Upper lobe of left lung (tissue), 6 donors: Measurements from ENCODE around the gene TMEM39A. TPM values are rescaled to one million over a fixed set of nuclear protein-coding genes. Genes with fewer than 3 reads are reported as not detected.
A peak's percentile ranks its signal among the peaks of the same experiment; 100 is the strongest.

Experiments used
- ATAC-seq, 2 donors: fragments of 200-7000 bp; cut with Tn5 transposase; one replicate each; pipeline ENCODE4 v1.9.1; 2022; ENCODE audit warnings: mild to moderate bottlenecking in 2 of 2, moderate library complexity in 2 of 2; ENCODE audit not compliant: low FRiP score in 2 of 2
- DNase-seq, 2 donors: peaks; one replicate each; pipeline ENCODE4 v3.0.0-alpha.2; 2019 to 2020
- H3K27ac ChIP-seq, 4 donors: fragments of 200-600 bp; sonication (generic); one replicate each; pipeline ENCODE4 v1.5.1; 2016 to 2019
- H3K27me3 ChIP-seq, 4 donors: fragments of 200-600 bp; sonication (generic); one replicate each; pipeline ENCODE4 v1.5.1; 2017 to 2019
- H3K36me3 ChIP-seq, 4 donors: fragments of 200-600 bp; sonication (generic); one replicate each; pipeline ENCODE4 v1.5.1; 2016 to 2019
- H3K4me1 ChIP-seq, 4 donors: fragments of 200-600 bp; sonication (generic); one replicate each; pipeline ENCODE4 v1.5.1; 2018 to 2019
- H3K4me3 ChIP-seq, 4 donors: fragments of 200-600 bp; sonication (generic); one replicate each; pipeline ENCODE4 v1.5.1; 2017 to 2019; ENCODE audit warnings: mild to moderate bottlenecking in 2 of 4, moderate library complexity in 1 of 4
- H3K9me3 ChIP-seq, 4 donors: fragments of 200-600 bp; sonication (generic); one replicate each; pipeline ENCODE4 v1.5.1; 2018 to 2019
- EP300 ChIP-seq, 4 donors: sonication (generic); formaldehyde crosslinking; IDR thresholded peaks; one replicate each; pipeline ENCODE4 v1.5.1; 2017; ENCODE audit warnings: antibody characterized with exemption in 4 of 4, control low read depth in 2 of 4
- POLR2A ChIP-seq, 4 donors: fragments of 450-650 bp; IDR thresholded peaks; one replicate each; pipeline ENCODE4 v1.5.1; 2016 to 2017; ENCODE audit warnings: antibody characterized with exemption in 4 of 4, mild to moderate bottlenecking in 2 of 4
- POLR2AphosphoS5 ChIP-seq, 2 donors: sonication (generic); formaldehyde crosslinking; IDR thresholded peaks; one replicate each; pipeline ENCODE4 v1.5.1; 2017; ENCODE audit warnings: antibody characterized with exemption in 2 of 2
- WGBS, 2 donors: methylation state at CpG; one replicate each; pipeline ENCODE4 v1.1.5; 2017 to 2018; 5-methylcytosine and 5-hydroxymethylcytosine counted together
- total RNA-seq, 6 donors: library from RNA; depleted of rRNA in 4 of 6; stranded (reverse); fragments of >200 nt in 4 of 6; gene quantifications; one replicate each; pipeline versions ENCODE4 v1.1.0 to v1.2.1, GENCODE V29; 2016 to 2021
- TF ChIP-seq, protein P1 (sequence below), 6 experiments: fragments of 450-650 bp in 4 of 6; fragments of 200-600 bp in 2 of 6; sonication (generic) in 2 of 6; IDR thresholded peaks; one replicate each; pipeline ENCODE4 v1.5.1; 2016 to 2019; ENCODE audit warnings: antibody characterized with exemption in 6 of 6
- donor health status: DM: no; HTN: no; CAD: no; lungs with moderate emphysema.
- donor health status: DM: no; HTN: yes; CAD: no; lungs with severe emphysema.

TMEM39A gene
- total RNA-seq, 6 donors from 2014 or later = 15.9 to 52.6 (median 46.1) TPM

DNA sequence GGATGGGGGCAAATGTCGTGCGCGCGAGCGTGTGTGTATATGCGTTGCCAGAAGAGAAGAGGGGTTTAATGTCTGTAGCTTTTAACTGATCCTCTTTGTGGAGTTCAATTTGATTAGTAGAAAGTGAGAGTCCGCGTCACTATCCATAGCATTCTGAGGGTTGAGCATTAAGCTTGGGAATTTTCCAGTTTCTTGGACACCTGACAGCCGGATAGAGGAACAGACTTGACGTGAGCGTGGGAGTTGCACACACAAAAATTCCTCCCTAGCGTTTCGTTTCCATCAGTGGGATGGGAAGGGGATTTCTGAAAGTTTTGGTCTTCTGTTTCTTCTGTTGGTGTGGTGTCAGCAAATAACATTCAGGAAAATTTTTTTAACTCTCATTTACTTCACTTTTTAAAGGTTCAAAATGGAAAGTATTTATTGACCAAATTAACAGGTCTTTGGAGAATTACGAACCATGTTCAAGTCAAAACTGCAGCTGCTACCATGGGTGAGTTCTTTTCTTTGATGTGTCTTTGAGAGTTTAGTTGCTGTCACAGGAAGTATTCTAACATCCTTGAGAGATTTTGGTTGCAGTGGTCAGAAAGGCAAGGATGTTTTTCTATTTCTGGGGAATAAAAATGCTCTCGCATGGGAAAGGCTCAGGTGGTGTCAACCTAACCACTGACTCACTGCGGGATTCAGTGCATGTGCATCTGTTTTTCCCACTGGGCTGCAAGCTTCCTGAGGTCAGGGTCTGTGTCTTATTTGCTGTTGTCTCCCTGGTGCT lies 6.2 kb upstream of the TMEM39A start:
- no peak for TF ChIP-seq POLR2A (IDR thresholded peaks at IDR 0.05)
- TF ChIP-seq POLR2AphosphoS5 (IDR thresholded peaks at IDR 0.05) = no peak
- TF ChIP-seq EP300 (IDR thresholded peaks at IDR 0.05) = no peak
- TF ChIP-seq, protein P1, sequence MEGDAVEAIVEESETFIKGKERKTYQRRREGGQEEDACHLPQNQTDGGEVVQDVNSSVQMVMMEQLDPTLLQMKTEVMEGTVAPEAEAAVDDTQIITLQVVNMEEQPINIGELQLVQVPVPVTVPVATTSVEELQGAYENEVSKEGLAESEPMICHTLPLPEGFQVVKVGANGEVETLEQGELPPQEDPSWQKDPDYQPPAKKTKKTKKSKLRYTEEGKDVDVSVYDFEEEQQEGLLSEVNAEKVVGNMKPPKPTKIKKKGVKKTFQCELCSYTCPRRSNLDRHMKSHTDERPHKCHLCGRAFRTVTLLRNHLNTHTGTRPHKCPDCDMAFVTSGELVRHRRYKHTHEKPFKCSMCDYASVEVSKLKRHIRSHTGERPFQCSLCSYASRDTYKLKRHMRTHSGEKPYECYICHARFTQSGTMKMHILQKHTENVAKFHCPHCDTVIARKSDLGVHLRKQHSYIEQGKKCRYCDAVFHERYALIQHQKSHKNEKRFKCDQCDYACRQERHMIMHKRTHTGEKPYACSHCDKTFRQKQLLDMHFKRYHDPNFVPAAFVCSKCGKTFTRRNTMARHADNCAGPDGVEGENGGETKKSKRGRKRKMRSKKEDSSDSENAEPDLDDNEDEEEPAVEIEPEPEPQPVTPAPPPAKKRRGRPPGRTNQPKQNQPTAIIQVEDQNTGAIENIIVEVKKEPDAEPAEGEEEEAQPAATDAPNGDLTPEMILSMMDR (IDR thresholded peaks at IDR 0.05) = no peak
- H3K27me3 ChIP-seq = no peaks in the 10 kb centered on the region
- 12 to 20% methylated on average over 11 to 16 of the region's 16 CpGs for WGBS, 2 donors
- no peak for DNase-seq
- H3K36me3 ChIP-seq = peaks cover 4 to 29% (median 14%) of the 10 kb centered on the region in 4 donors
- no peak for ATAC-seq
- H3K9me3 ChIP-seq = no peaks in the 10 kb centered on the region
- peak overlapping the region; percentile 93 to 98 (median 94) for H3K4me3 ChIP-seq
- H3K27ac ChIP-seq = peak overlapping the region; percentile 79 to 86 (median 84)
- peaks cover 9 to 27% (median 15%) of the 10 kb centered on the region in 4 donors for H3K4me1 ChIP-seq

DNA sequence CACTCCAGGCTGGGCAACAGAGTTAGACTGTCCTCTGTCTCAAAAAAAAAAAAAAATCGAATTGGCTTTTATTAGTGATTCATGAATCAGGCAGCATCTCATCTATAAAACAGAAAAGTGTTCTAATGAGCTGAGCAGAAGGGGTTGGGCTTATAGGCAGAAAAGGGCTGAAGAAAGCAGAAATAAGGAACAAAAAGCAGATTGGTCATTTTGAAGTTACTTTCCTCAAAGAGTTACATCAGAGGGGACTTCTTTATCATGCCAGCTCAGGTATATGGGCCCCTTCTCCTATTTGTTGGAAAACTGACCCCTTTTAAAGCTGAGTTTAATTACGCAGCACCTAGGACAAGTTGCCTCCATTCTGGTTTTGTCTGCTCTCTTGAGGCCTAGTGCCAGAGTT lies 4.6 kb upstream of the TMEM39A start:
- no peak for TF ChIP-seq EP300 (IDR thresholded peaks at IDR 0.05)
- TF ChIP-seq, protein P1 (IDR thresholded peaks at IDR 0.05) = no peak
- no peak for TF ChIP-seq POLR2A (IDR thresholded peaks at IDR 0.05)
- TF ChIP-seq POLR2AphosphoS5 (IDR thresholded peaks at IDR 0.05) = no peak
- H3K9me3 ChIP-seq = no peaks in the 10 kb centered on the region
- H3K27ac ChIP-seq = peak overlapping the region; percentile 79 to 86 (median 84)
- no peak for DNase-seq
- WGBS, 2 donors = 88 to 94% methylated on average over 2 of the region's 2 CpGs
- peak overlapping the region in 1 of 4 donors; percentile 95 for H3K4me3 ChIP-seq
- no peaks in the 10 kb centered on the region for H3K27me3 ChIP-seq
- peaks cover 4 to 17% (median 14%) of the 10 kb centered on the region in 4 donors for H3K36me3 ChIP-seq
- H3K4me1 ChIP-seq = peaks cover 9 to 36% (median 20%) of the 10 kb centered on the region in 4 donors
- ATAC-seq = no peak

DNA sequence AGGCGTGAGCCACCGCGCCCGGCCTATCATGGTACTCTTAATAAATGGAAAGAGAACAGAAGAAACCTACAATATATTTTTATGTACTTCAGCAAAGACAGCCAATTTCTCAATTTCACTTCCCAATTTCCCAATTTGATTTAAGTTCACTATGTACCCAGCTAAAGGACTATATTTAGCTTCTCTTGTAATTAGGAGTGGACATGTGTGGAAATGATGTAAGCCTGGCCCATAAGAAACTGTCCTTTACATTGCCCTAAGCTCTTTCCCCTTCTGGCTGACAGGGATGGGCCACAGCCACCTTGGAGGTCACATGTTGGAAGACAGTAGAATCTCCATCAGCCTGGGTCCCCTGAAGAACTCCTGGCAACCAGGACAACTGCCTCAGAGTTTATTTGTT lies 6.2 kb downstream of the TMEM39A start:
- H3K9me3 ChIP-seq = no peaks in the 10 kb centered on the region
- WGBS, 2 donors = 63 to 73% methylated on average over 4 of the region's 4 CpGs
- H3K36me3 ChIP-seq = peaks cover 15 to 97% (median 37%) of the 10 kb centered on the region in 4 donors
- H3K4me3 ChIP-seq = no peak overlapping the region
- no peaks in the 10 kb centered on the region for H3K27me3 ChIP-seq
- ATAC-seq (peak in 1 of 2 donors; percentile 87), DNase-seq (peak in 1 of 2 donors; percentile 36)
- peaks cover 18 to 41% (median 31%) of the 10 kb centered on the region in 4 donors for H3K4me1 ChIP-seq
- H3K27ac ChIP-seq = peak overlapping the region in 2 of 4 donors; percentile 43 to 46
- TF ChIP-seq, protein P1 (IDR thresholded peaks at IDR 0.05) = no peak
- peak in 2 of 4 donors; percentile 66 to 83 for TF ChIP-seq EP300 (IDR thresholded peaks at IDR 0.05)

DNA sequence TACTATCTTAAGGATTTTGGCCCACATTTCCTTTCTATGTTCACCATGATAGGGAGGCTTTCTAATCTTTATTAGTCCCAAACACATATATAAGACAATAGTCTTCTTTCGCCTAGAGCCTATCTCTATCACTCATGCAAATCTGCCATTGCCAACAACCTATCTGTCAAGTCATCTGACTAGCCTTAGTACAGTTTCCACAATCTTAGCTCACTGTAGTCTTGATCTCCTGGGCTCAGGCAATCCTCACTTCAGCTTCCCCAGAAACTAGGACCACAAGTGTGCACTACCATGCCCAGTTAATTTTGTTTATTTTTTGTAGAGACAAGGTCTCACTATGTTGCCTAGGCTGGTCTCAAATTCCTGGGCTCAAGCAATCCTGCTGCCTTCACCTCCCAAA lies 6.9 kb downstream of the TMEM39A start:
- 93 to 96% methylated on average over 1 of the region's 1 CpG for WGBS, 2 donors
- Histone ChIP-seq H3K27me3 (no peaks in the 10 kb centered on the region), H3K9me3 (no peaks in the 10 kb centered on the region), H3K36me3 (peaks cover 15 to 99% (median 40%) of the 10 kb centered on the region in 4 donors), H3K4me3 (no peak overlapping the region), H3K27ac (peak overlapping the region in 2 of 4 donors; percentile 43 to 46), H3K4me1 (peaks cover 10 to 33% (median 23%) of the 10 kb centered on the region in 4 donors)
- ATAC-seq (no peak), DNase-seq (no peak)
- no peak for TF ChIP-seq POLR2AphosphoS5 (IDR thresholded peaks at IDR 0.05)
- no peak for TF ChIP-seq EP300 (IDR thresholded peaks at IDR 0.05)
- TF ChIP-seq POLR2A (IDR thresholded peaks at IDR 0.05) = no peak
- TF ChIP-seq, protein P1 (IDR thresholded peaks at IDR 0.05) = no peak
